ENCODE data around the gene MAEA. TPM values are rescaled to one million over a fixed set of nuclear protein-coding genes. Genes with fewer than 3 reads are reported as not detected.
A peak's percentile ranks its signal among the peaks of the same experiment; 100 is the strongest.
"Not testable (repeated sequence)": the region's sequence is repeated elsewhere in the genome, so short reads cannot be mapped to it uniquely, and the experiment has no call there.

Gene MAEA
- total RNA-seq, 1 donor from 2014 or later, result 56.3 TPM

DNA sequence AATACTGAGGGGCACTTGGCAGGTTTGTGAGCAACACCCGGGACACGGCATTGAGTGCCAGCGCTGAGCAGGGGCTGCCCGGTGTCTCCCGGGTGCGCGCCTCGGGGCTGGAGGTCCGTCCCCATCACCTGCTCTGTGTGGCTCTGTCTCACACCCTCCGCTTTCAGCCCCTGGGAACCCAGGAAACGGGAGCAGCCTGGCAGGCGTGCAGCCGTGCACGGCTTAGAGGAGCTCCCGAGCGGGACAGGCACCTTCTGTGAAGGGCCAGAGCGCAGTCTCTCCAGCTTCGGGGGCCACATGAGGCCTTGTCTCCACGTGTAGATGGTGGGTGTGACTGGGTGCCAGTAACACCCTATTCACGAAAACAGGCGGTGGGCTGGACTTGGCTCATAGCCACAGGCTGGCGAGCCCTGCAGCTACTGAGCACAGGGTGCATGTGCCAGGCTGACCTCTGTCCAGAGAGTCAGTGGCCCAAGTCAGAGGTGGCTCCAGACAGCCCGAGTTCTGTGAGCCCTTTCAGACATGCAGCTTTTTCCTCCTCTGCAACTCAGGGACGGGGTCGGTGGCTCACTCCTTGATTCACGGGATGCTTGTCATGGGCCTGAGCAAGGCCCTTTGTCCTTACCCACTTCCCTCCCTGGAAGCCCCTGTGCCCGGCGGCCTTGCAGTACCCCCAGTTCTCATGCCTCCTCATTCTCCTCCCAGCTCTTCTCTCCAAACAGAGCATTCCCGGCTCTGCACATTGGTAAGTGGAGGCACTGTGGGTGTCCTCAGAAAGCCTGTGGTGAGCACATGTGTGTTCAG lies 80.8 kb downstream of the MAEA start:
- TF ChIP-seq, protein P1, sequence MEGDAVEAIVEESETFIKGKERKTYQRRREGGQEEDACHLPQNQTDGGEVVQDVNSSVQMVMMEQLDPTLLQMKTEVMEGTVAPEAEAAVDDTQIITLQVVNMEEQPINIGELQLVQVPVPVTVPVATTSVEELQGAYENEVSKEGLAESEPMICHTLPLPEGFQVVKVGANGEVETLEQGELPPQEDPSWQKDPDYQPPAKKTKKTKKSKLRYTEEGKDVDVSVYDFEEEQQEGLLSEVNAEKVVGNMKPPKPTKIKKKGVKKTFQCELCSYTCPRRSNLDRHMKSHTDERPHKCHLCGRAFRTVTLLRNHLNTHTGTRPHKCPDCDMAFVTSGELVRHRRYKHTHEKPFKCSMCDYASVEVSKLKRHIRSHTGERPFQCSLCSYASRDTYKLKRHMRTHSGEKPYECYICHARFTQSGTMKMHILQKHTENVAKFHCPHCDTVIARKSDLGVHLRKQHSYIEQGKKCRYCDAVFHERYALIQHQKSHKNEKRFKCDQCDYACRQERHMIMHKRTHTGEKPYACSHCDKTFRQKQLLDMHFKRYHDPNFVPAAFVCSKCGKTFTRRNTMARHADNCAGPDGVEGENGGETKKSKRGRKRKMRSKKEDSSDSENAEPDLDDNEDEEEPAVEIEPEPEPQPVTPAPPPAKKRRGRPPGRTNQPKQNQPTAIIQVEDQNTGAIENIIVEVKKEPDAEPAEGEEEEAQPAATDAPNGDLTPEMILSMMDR (IDR thresholded peaks at IDR 0.05), result no peak
- Mint-ChIP-seq H3K4me1 (ENCODE audit: low read depth) (no peaks in the 10 kb centered on the region), H3K4me3 (ENCODE audit: unreplicated experiment) (no peak overlapping the region), H3K9me3 (ENCODE audit: low read depth) (no peaks in the 10 kb centered on the region), H3K27ac (ENCODE audit: unreplicated experiment) (no peak overlapping the region), H3K27me3 (ENCODE audit: low read depth) (no peaks in the 10 kb centered on the region), H3K36me3 (ENCODE audit: low read depth) (peaks cover 21% of the 10 kb centered on the region)
- peak; percentile 70 for DNase-seq (ENCODE audit: low spot score)

GRCh38 chr4:1371176-1372165 lies 81.8 kb downstream of the MAEA start:
- no peak overlapping the region for H3K27ac Mint-ChIP-seq (ENCODE audit: unreplicated experiment)

DNA sequence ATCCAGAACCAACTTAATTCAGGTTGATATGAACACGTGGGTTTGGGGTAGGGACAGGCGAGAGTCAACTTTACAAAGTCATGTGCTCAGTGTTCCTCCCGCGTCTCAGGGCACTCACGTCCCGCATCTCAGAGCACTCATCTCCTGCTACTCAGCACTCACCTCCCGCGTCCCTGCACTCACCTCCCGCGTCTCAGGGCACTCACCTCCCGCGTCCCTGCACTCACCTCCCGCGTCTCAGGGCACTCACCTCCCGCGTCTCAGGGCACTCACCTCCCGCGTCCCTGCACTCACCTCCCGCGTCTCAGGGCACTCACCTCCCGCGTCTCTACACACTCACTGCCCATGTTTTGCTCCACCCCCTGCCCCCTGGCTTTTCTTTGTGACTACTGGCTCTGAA lies 82.9 kb downstream of the MAEA start:
- H3K27me3 Mint-ChIP-seq (ENCODE audit: low read depth); H3K4me3 Mint-ChIP-seq (ENCODE audit: unreplicated experiment): not testable (repeated sequence)
- peaks cover 21% of the 10 kb centered on the region for H3K36me3 Mint-ChIP-seq (ENCODE audit: low read depth)

More at GRCh38 chr4:1371176-1372165, 81.8 kb downstream of the MAEA start:
- Mint-ChIP-seq H3K9me3 (ENCODE audit: low read depth) (no peaks in the 10 kb centered on the region), H3K27me3 (ENCODE audit: low read depth) (no peaks in the 10 kb centered on the region), H3K4me1 (ENCODE audit: low read depth) (no peaks in the 10 kb centered on the region), H3K36me3 (ENCODE audit: low read depth) (peaks cover 21% of the 10 kb centered on the region), H3K4me3 (ENCODE audit: unreplicated experiment) (no peak overlapping the region)
- DNase-seq (ENCODE audit: low spot score), result peak; percentile 59
- TF ChIP-seq, protein P1 (IDR thresholded peaks at IDR 0.05), result no peak

DNA sequence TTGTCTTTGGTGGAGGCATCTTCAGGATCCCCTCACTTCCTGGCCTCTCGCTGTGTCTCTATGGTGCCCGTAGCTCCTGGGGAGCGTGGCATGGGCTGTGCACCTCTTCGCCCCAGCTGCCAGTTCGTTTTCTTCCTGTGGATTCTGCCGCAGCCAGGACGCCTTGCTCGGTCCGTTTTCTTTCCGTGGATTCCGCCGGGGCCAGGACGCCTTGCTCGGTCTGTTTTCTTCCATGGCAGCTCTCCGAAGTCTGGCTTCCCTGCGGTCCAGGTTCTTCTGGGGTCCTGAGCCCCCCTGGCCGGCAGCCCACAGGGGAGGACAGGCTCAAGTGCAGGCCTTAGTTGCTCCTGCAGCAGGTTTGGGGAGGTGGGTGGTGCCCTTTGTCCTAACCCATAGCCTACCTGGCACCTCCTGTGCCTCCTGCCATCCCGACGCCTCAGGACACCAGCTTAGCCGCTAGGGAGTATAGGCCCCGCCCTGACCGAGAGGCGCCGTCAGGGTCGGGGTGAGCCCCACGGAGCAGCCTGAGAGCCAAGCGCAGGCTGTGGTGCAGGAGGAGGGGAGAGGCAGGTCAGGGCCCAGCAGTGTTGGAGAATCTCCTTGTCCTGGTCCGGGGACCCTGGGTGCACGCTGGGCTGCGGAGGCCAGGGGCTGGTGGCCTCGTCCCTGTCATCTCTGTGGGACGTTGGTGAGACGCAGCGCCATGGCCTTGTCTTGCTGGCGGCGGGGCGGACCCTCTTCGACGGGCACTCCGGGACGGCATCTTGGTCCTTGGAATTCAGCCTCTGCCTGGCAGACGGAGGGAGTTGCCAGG lies 84.4 kb downstream of the MAEA start:
- no peak overlapping the region for H3K27ac Mint-ChIP-seq (ENCODE audit: unreplicated experiment)
- no peaks in the 10 kb centered on the region for H3K4me1 Mint-ChIP-seq (ENCODE audit: low read depth)
- no peaks in the 10 kb centered on the region for H3K27me3 Mint-ChIP-seq (ENCODE audit: low read depth)
- DNase-seq (ENCODE audit: low spot score), result peak; percentile 84
- H3K9me3 Mint-ChIP-seq (ENCODE audit: low read depth), result no peaks in the 10 kb centered on the region
- H3K36me3 Mint-ChIP-seq (ENCODE audit: low read depth), result peaks cover 21% of the 10 kb centered on the region
- TF ChIP-seq, protein P1 (IDR thresholded peaks at IDR 0.05), result no peak
- H3K4me3 Mint-ChIP-seq (ENCODE audit: unreplicated experiment), result no peak overlapping the region

More for the DNA sequence above, 82.9 kb downstream of the MAEA start:
- not testable (repeated sequence) for H3K4me1 Mint-ChIP-seq (ENCODE audit: low read depth); H3K27ac Mint-ChIP-seq (ENCODE audit: unreplicated experiment); H3K9me3 Mint-ChIP-seq (ENCODE audit: low read depth)
- peak; percentile 54 for DNase-seq (ENCODE audit: low spot score)

DNA sequence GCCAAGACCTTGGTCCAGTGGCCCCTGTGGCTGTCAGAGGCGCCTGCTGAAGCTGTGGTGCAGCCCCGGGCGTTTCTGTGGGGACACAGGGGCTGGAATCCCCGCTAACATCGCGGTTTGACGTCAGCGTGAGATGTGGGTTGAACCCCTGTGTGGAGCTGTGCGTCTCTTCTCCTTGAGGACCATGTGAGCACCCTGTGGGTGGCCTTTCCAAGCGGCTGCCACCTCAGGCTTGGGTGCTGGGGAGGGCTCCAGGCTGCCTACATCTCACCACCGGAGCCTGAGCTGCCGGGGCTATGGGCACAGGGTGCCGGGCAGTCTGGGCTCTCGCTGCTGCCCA lies 85.0 kb downstream of the MAEA start:
- no peaks in the 10 kb centered on the region for H3K27me3 Mint-ChIP-seq (ENCODE audit: low read depth)
- H3K4me1 Mint-ChIP-seq (ENCODE audit: low read depth), result no peaks in the 10 kb centered on the region
- no peak for DNase-seq (ENCODE audit: low spot score)
- H3K9me3 Mint-ChIP-seq (ENCODE audit: low read depth), result no peaks in the 10 kb centered on the region
- no peak overlapping the region for H3K27ac Mint-ChIP-seq (ENCODE audit: unreplicated experiment)
- peaks cover 21% of the 10 kb centered on the region for H3K36me3 Mint-ChIP-seq (ENCODE audit: low read depth)
- TF ChIP-seq, protein P1 (IDR thresholded peaks at IDR 0.05), result no peak
- H3K4me3 Mint-ChIP-seq (ENCODE audit: unreplicated experiment), result no peak overlapping the region

All from chondrocyte (in vitro differentiated cells).